Neuronal stem cell (in vitro differentiated cells): ENCODE results near the gene NEBL. TPM values are rescaled to one million over a fixed set of nuclear protein-coding genes. Genes with fewer than 3 reads are reported as not detected.
"Not testable (repeated sequence)": the region's sequence is repeated elsewhere in the genome, so short reads cannot be mapped to it uniquely, and the experiment has no call there.

Experiments used
- DNase-seq: peaks from one replicate; pipeline ENCODE4 v3.0.0-alpha.2; 2013; ENCODE audit warnings: low spot score
- H2AFZ ChIP-seq: one replicate; pipeline ENCODE4 v1.6.1; 2013; ENCODE audit warnings: mild to moderate bottlenecking, low read length, inconsistent platforms
- H2AK5ac ChIP-seq: 2 replicates; pipeline ENCODE4 v1.6.1; 2013; ENCODE audit warnings: low read depth, mild to moderate bottlenecking, inconsistent platforms, low read length, moderate library complexity, mixed read lengths
- H2BK120ac ChIP-seq: 2 replicates; pipeline ENCODE4 v1.6.1; 2013; ENCODE audit warnings: low read depth, mild to moderate bottlenecking, inconsistent platforms, low read length, moderate library complexity, mixed read lengths
- H2BK12ac ChIP-seq: one replicate; pipeline ENCODE4 v1.6.1; 2013; ENCODE audit warnings: low read length, inconsistent platforms
- H2BK15ac ChIP-seq: 2 replicates; pipeline ENCODE4 v1.6.1; 2013; ENCODE audit warnings: mild to moderate bottlenecking, low read length, inconsistent platforms, mixed read lengths
- H2BK5ac ChIP-seq: one replicate; pipeline ENCODE4 v1.6.1; 2013; ENCODE audit warnings: inconsistent platforms, mild to moderate bottlenecking, low read length, moderate library complexity
- H3K14ac ChIP-seq: one replicate; pipeline ENCODE4 v1.6.1; 2013; ENCODE audit warnings: low read length, inconsistent platforms
- H3K18ac ChIP-seq: 2 replicates; pipeline ENCODE4 v1.6.1; 2013; ENCODE audit warnings: low read length, inconsistent platforms
- H3K23ac ChIP-seq: 2 replicates; pipeline ENCODE4 v1.6.1; 2013; ENCODE audit warnings: low read depth, mild to moderate bottlenecking, mixed read lengths, low read length, inconsistent platforms; ENCODE audit not compliant: poor library complexity
- H3K27ac ChIP-seq: replicated peaks from 3 replicates; pipeline ENCODE4 v1.5.1; 2013; ENCODE audit warnings: low read length, inconsistent platforms
- H3K27me3 ChIP-seq, 3 experiments: 2 replicates each; pipeline ENCODE4 v1.6.1; 2013; ENCODE audit warnings: low read length in 3 of 3, mild to moderate bottlenecking in 2 of 3, inconsistent platforms in 1 of 3, low read depth in 1 of 3, mixed read lengths in 1 of 3, moderate library complexity in 1 of 3; ENCODE audit not compliant: control insufficient read depth in 3 of 3, insufficient read depth in 3 of 3
- H3K36me3 ChIP-seq, 2 donors: replicated peaks in 1 of 2; 2 replicates each; pipeline ENCODE4 v1.6.1; 2013; ENCODE audit warnings: low read length in 2 of 2; ENCODE audit not compliant: control insufficient read depth in 2 of 2, insufficient read depth in 2 of 2
- H3K4ac ChIP-seq: 2 replicates; pipeline ENCODE4 v1.6.1; 2013; ENCODE audit warnings: inconsistent platforms, mild to moderate bottlenecking, low read length, moderate library complexity
- H3K4me1 ChIP-seq, 2 donors: 1 replicate in 1 of 2; 2 replicates in 1 of 2; pipeline ENCODE4 v1.6.1; 2013; ENCODE audit warnings: low read length in 2 of 2, low read depth in 1 of 2; ENCODE audit not compliant: control insufficient read depth in 2 of 2, insufficient read depth in 1 of 2
- H3K4me2 ChIP-seq: one replicate; pipeline ENCODE4 v1.6.1; 2013; ENCODE audit warnings: mild to moderate bottlenecking, low read length, inconsistent platforms; ENCODE audit not compliant: insufficient read depth, poor library complexity, severe bottlenecking
- H3K4me3 ChIP-seq, 2 donors: 2 replicates each; pipeline ENCODE4 v1.5.1; 2013; ENCODE audit warnings: low read length in 2 of 2, mild to moderate bottlenecking in 2 of 2, inconsistent platforms in 1 of 2, moderate library complexity in 1 of 2
- H3K79me1 ChIP-seq: one replicate; pipeline ENCODE4 v1.6.1; 2013; ENCODE audit warnings: low read depth, mild to moderate bottlenecking, inconsistent platforms, low read length, moderate library complexity
- H3K9ac ChIP-seq: one replicate; pipeline ENCODE4 v1.6.1; 2013; ENCODE audit warnings: mild to moderate bottlenecking, low read depth, low read length, inconsistent platforms; ENCODE audit not compliant: poor library complexity
- H3K9me3 ChIP-seq, 2 donors: replicated peaks in 1 of 2; 2 replicates each; pipeline versions ENCODE3 to v1.6.1; 2013; ENCODE audit warnings: low read length in 2 of 2, mild to moderate bottlenecking in 2 of 2, inconsistent platforms in 1 of 2, low read depth in 1 of 2, mixed read lengths in 1 of 2, moderate library complexity in 1 of 2; ENCODE audit not compliant: control insufficient read depth in 2 of 2, insufficient read depth in 1 of 2
- H4K8ac ChIP-seq: one replicate; pipeline ENCODE4 v1.6.1; 2013; ENCODE audit warnings: low read depth, mild to moderate bottlenecking, inconsistent platforms, low read length, moderate library complexity
- H4K91ac ChIP-seq: one replicate; pipeline ENCODE4 v1.6.1; 2013; ENCODE audit warnings: low read length, low read depth, mild to moderate bottlenecking, inconsistent platforms; ENCODE audit not compliant: poor library complexity
- WGBS, 2 donors: extraction: QIAGEN DNeasy Blood & Tissue Kit; methylation state at CpG; one replicate each; pipeline ENCODE4 v1.1.7; 2013; ENCODE audit warnings: missing lambda C conversion rate in 2 of 2, mixed read lengths in 1 of 2; ENCODE audit not compliant: insufficient read length in 2 of 2, insufficient replicate concordance in 1 of 2; ENCODE audit errors: extremely low coverage in 2 of 2; 5-methylcytosine and 5-hydroxymethylcytosine counted together
- polyA plus RNA-seq, 2 experiments: library from polyadenylated mRNA; stranded (reverse); fragments of 200-250 nt; gene quantifications; one replicate each; pipeline ENCODE4 v1.2.3, GENCODE V29; 2013

Gene NEBL
- polyA plus RNA-seq (2013, experiment 1 of 2): 24.8 TPM
- polyA plus RNA-seq (2013, experiment 2 of 2): 25.0 TPM

DNA sequence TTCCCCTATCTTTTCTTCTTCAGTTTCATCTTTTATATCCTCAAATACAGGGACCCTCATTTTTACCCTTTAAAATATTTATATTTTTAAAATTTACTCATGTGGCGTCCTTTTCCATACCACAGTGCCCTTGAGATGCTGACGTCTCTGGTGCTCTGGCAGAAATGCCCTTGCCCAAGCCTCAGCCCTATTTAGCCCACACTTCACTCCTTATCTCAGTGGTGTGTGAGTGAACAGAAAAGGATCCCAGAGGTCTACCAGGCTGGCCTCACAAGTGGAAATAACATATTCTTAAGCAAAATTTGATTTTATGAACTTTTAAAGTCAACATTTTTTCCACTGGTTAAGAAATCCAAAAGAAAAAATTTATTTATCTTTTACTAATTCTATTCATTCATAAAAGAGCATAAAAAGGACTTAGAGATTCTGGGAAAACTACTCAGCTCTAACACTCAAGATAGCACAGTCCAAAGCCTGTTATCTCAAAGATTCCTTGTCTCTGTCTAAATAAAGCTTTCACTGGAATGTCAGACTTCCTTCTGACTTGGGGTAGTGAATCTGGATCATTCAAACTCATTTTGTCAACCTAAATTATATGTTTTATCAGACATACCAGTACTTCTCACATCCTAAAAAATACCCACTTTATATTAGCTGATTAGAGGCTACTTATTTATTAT, at the start of gene NEBL:
TSS of gene NEBL (minus strand) at position 166 of the 680 bp plus-strand sequence. CDS start at position 60, 106 bp downstream.
- WGBS, 2 donors: no CpG with 5 or more reads among the region's 2 CpGs
- no peak within 1 kb of the TSS for H3K23ac ChIP-seq
- H3K4me1 ChIP-seq: peaks cover 0 to under 1% of the 10 kb centered on the region in 2 donors
- no peak within 1 kb of the TSS for H4K91ac ChIP-seq
- H3K4ac ChIP-seq: no peak within 1 kb of the TSS
- no peaks in the 10 kb centered on the region for H3K9me3 ChIP-seq
- H3K18ac ChIP-seq: no peak within 1 kb of the TSS
- no peak for DNase-seq
- H3K27me3 ChIP-seq: no peaks in the 10 kb centered on the region
- no peak within 1 kb of the TSS for H3K14ac ChIP-seq
- H3K27ac ChIP-seq: no peak within 1 kb of the TSS
- no peaks in the 10 kb centered on the region for H3K36me3 ChIP-seq
- no peak within 1 kb of the TSS for H2AFZ ChIP-seq
- H2BK15ac ChIP-seq: no peak within 1 kb of the TSS
- H2BK5ac ChIP-seq: no peak within 1 kb of the TSS
- no peaks in the 10 kb centered on the region for H3K79me1 ChIP-seq
- H4K8ac ChIP-seq: no peak within 1 kb of the TSS
- no peak within 1 kb of the TSS for H2BK120ac ChIP-seq
- H3K4me3 ChIP-seq: no peak within 1 kb of the TSS
- no peak within 1 kb of the TSS for H3K4me2 ChIP-seq
- H2AK5ac ChIP-seq: no peak within 1 kb of the TSS
- H3K9ac ChIP-seq: no peak within 1 kb of the TSS
- no peak within 1 kb of the TSS for H2BK12ac ChIP-seq

DNA sequence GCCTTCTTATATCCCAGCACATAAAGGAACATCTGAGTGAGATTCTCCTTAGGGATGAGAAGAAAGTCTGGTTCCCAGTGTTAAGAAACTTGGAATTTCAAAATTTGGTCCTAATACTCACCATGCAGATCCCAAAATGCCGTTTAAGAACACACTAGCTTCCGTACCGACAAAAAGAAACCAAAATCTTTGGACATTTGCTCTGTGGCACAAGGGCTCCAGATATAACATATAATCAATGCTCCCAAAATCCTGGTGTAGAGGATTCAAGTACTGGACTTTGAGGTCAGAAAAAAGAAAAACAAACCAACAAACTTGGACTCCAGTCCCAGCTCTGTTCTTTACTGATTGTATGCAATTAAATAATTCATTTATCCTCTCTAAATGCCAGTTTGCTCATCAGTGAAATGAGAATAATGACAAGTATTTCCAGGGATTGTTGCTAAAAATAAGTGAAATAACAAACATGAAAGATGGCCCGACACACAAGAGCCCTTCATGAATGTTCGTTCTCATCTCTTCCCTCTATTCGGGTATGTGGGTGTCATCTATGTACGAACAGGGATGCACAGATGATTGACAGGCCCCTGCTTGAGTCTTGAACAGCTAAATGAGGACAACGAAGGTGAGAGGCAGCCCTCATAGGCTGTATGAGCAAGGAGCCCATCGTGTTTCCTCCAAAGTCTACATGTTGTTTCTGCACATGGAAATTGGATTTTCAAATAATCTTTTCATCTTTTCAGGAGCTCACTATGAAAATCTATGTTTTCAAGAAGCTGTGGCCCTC, 48.6 kb upstream of the NEBL start:
- Histone ChIP-seq H3K23ac (no peak overlapping the region), H3K14ac (no peak overlapping the region), H3K9ac (no peak overlapping the region), H2AK5ac (no peak overlapping the region), H3K79me1 (peaks cover 1% of the 10 kb centered on the region), H2BK5ac (no peak overlapping the region), H3K4me3 (no peak overlapping the region), H3K27ac (no peak overlapping the region), H3K36me3 (peaks cover 0 to 3% of the 10 kb centered on the region in 2 donors), H3K9me3 (no peaks in the 10 kb centered on the region), H3K4me1 (peaks cover 0 to 13% of the 10 kb centered on the region in 2 donors), H2BK120ac (no peak overlapping the region), H2BK15ac (no peak overlapping the region), H3K4ac (no peak overlapping the region), H2AFZ (no peak overlapping the region), H2BK12ac (no peak overlapping the region), H3K27me3 (no peaks in the 10 kb centered on the region), H4K8ac (no peak overlapping the region), H4K91ac (no peak overlapping the region), H3K4me2 (no peak overlapping the region), H3K18ac (no peak overlapping the region)
- WGBS, 2 donors: no CpG with 5 or more reads among the region's 9 CpGs
- DNase-seq: no peak

- Histone ChIP-seq H3K27ac (no peak overlapping the region), H3K79me1 (peaks cover 1% of the 10 kb centered on the region)
These were observed 47.8 kb upstream of the NEBL start for GRCh38 chr10:20944789-20945502.

DNA sequence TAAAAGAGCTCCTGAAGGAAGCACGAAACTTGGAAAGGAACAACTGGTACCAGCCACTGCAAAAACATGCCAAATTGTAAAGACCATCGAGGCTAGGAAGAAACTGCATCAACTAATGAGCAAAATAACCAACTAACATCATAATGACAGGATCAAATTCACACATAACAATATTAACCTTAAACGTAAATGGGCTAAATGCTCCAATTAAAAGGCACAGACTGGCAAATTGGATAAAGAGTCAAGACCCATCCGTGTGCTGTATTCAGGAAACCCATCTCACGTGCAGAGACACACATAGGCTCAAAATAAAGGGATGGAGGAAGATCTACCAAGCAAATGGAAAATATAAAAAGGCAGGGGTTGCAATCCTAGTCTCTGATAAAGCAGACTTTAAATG, 42.3 kb upstream of the NEBL start:
- H3K23ac ChIP-seq, H2AFZ ChIP-seq, H4K91ac ChIP-seq, H3K27me3 ChIP-seq, H2BK5ac ChIP-seq, H3K4me1 ChIP-seq, H2BK120ac ChIP-seq, H4K8ac ChIP-seq, H3K18ac ChIP-seq, H3K14ac ChIP-seq, H3K9ac ChIP-seq, H2AK5ac ChIP-seq, DNase-seq, H3K4me3 ChIP-seq, H3K36me3 ChIP-seq, H3K4ac ChIP-seq, H3K27ac ChIP-seq, H2BK12ac ChIP-seq, H3K9me3 ChIP-seq, H3K4me2 ChIP-seq, H3K79me1 ChIP-seq, H2BK15ac ChIP-seq: not testable (repeated sequence)
- no CpG with 5 or more reads among the region's 5 CpGs for WGBS, 2 donors

More at GRCh38 chr10:20944789-20945502, 47.8 kb upstream of the NEBL start:
- Histone ChIP-seq H3K4me2 (no peak overlapping the region), H3K18ac (no peak overlapping the region), H3K4ac (no peak overlapping the region), H3K4me1 (peaks cover 0 to 10% of the 10 kb centered on the region in 2 donors), H3K36me3 (peaks cover 0 to 3% of the 10 kb centered on the region in 2 donors), H2BK15ac (no peak overlapping the region), H3K23ac (no peak overlapping the region), H2BK12ac (no peak overlapping the region), H3K14ac (no peak overlapping the region), H2BK120ac (no peak overlapping the region), H3K9ac (no peak overlapping the region), H4K8ac (no peak overlapping the region), H2AFZ (no peak overlapping the region), H3K27me3 (no peaks in the 10 kb centered on the region), H4K91ac (no peak overlapping the region), H3K9me3 (no peaks in the 10 kb centered on the region), H3K4me3 (no peak overlapping the region), H2BK5ac (no peak overlapping the region), H2AK5ac (no peak overlapping the region)
- DNase-seq: no peak
- no CpG with 5 or more reads among the region's 7 CpGs for WGBS, 2 donors
